GM12892 (cell line): ENCODE results near the gene WDR59.

ENCODE experiments used
- POLR2A ChIP-seq: IDR thresholded peaks from 2 replicates; pipeline ENCODE4 v1.6.1; 2011; ENCODE audit warnings: low read depth, low read length, control low read depth
- POLR2AphosphoS5 ChIP-seq: IDR thresholded peaks from 2 replicates; pipeline ENCODE4 v1.6.1; 2011; ENCODE audit warnings: low read depth, low read length, control low read depth

GRCh38 chr16:74949309-74949708 is 35.6 kb downstream of the WDR59 start:
- no peak for TF ChIP-seq POLR2AphosphoS5
- TF ChIP-seq POLR2A = no peak
